DND-41 (cell line): ENCODE measurements around the gene SUPT3H.

Experiments
- ATAC-seq: fragments of 200-7000 bp; cut with Tn5 transposase; 3 replicates; pipeline ENCODE4 v1.9.1; 2021; ENCODE audit warnings: low read depth; ENCODE audit not compliant: insufficient read depth
- DNase-seq: peaks from one replicate; pipeline ENCODE4 v3.0.0-alpha.2; 2020
- H2AFZ ChIP-seq: 2 replicates; pipeline ENCODE4 v1.6.0; 2012; ENCODE audit warnings: low read depth, low read length
- H3K27ac ChIP-seq: 2 replicates; pipeline ENCODE4 v1.5.1; 2012; ENCODE audit warnings: low read length, inconsistent platforms
- H3K27me3 ChIP-seq: fragments of 200-600 bp; sonication (generic); 2 replicates; pipeline ENCODE4 v1.6.0; 2012; ENCODE audit warnings: low read length, mild to moderate bottlenecking, inconsistent platforms; ENCODE audit not compliant: insufficient read depth, poor library complexity
- H3K36me3 ChIP-seq: 2 replicates; pipeline ENCODE4 v1.5.1; 2012; ENCODE audit warnings: low read length, inconsistent platforms; ENCODE audit not compliant: insufficient read depth
- H3K4me1 ChIP-seq: 2 replicates; pipeline ENCODE4 v1.5.1; 2012; ENCODE audit warnings: mild to moderate bottlenecking, low read length; ENCODE audit not compliant: insufficient read depth
- H3K4me2 ChIP-seq: 2 replicates; pipeline ENCODE4 v1.6.0; 2012; ENCODE audit warnings: mild to moderate bottlenecking, moderate library complexity, low read length, inconsistent platforms; ENCODE audit not compliant: insufficient read depth
- H3K4me3 ChIP-seq, 2 experiments: fragments of 200-600 bp in 1 of 2; shearing (Covaris generic) in 1 of 2; 2 replicates each; pipeline ENCODE4 v1.5.1; 2012 to 2016; ENCODE audit warnings: inconsistent platforms in 2 of 2, low read length in 2 of 2, mild to moderate bottlenecking in 2 of 2, low read depth in 1 of 2, moderate library complexity in 1 of 2
- H3K79me2 ChIP-seq: 2 replicates; pipeline ENCODE4 v1.6.0; 2012; ENCODE audit warnings: low read length, inconsistent platforms; ENCODE audit not compliant: insufficient read depth
- H3K9ac ChIP-seq: 2 replicates; pipeline ENCODE4 v1.6.0; 2012; ENCODE audit warnings: low read depth, mild to moderate bottlenecking, inconsistent platforms, low read length, moderate library complexity
- H3K9me3 ChIP-seq: 2 replicates; pipeline ENCODE4 v1.5.1; 2012; ENCODE audit warnings: low read length, moderate library complexity, mild to moderate bottlenecking, inconsistent platforms; ENCODE audit not compliant: insufficient read depth, severe bottlenecking
- H4K20me1 ChIP-seq: 2 replicates; pipeline ENCODE4 v1.6.0; 2012; ENCODE audit warnings: low read length; ENCODE audit not compliant: insufficient read depth
- CTCF ChIP-seq: IDR thresholded peaks from 2 replicates; pipeline ENCODE4 v1.5.1; 2012; ENCODE audit warnings: borderline replicate concordance, low read length, moderate library complexity, mild to moderate bottlenecking; ENCODE audit not compliant: poor library complexity, severe bottlenecking; ENCODE audit errors: extremely low read depth
- EZH2 ChIP-seq: IDR thresholded peaks from 3 replicates; pipeline ENCODE4 v1.6.1; 2012; ENCODE audit warnings: borderline replicate concordance, low read depth, mild to moderate bottlenecking, moderate library complexity, low read length, inconsistent platforms; ENCODE audit not compliant: severe bottlenecking

Gene SUPT3H

GRCh38 chr6:45132658-45133294 is 245.0 kb downstream of the SUPT3H start:
- Histone ChIP-seq H3K79me2 (no peaks in the 10 kb centered on the region), H3K27ac (no peak overlapping the region), H3K4me1 (no peaks in the 10 kb centered on the region), H3K9me3 (peaks cover 8% of the 10 kb centered on the region), H3K27me3 (no peaks in the 10 kb centered on the region), H3K4me3 (no peak overlapping the region), H3K36me3 (no peaks in the 10 kb centered on the region), H4K20me1 (no peaks in the 10 kb centered on the region), H3K9ac (no peak overlapping the region), H3K4me2 (no peak overlapping the region), H2AFZ (no peak overlapping the region)
- ATAC-seq, result no peak
- DNase-seq, result no peak
- TF ChIP-seq CTCF, result no peak
- no peak for TF ChIP-seq EZH2

DNA sequence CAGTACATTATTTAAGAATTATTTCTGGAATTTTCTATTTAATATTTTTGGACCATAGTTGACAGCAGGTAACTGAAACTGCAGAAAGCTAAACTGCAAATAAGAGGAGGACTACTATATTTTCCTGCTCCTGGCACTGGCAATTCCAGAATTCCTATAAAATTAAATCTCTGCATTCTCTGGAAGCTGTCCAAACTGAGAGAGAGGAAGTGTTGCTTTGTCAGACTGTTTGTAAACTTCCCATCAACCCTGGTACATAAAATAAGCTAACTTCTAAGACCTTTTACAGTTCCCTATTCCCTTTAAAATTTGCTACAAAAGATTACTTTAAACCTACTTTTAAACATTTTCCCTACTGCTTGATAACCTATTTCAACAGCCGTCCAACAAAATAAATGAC is 245.7 kb downstream of the SUPT3H start:
- no peak for DNase-seq
- Histone ChIP-seq H3K79me2 (no peaks in the 10 kb centered on the region), H3K4me2 (no peak overlapping the region), H3K27me3 (no peaks in the 10 kb centered on the region), H3K4me1 (no peaks in the 10 kb centered on the region), H3K9ac (no peak overlapping the region), H3K36me3 (no peaks in the 10 kb centered on the region), H3K9me3 (peaks cover 6% of the 10 kb centered on the region), H4K20me1 (no peaks in the 10 kb centered on the region), H3K27ac (no peak overlapping the region), H3K4me3 (no peak overlapping the region), H2AFZ (no peak overlapping the region)
- ATAC-seq, result no peak
- no peak for TF ChIP-seq CTCF
- no peak for TF ChIP-seq EZH2

GRCh38 chr6:45129051-45129450 is 248.7 kb downstream of the SUPT3H start:
- H3K79me2 ChIP-seq, result no peaks in the 10 kb centered on the region
- H3K27me3 ChIP-seq, result no peaks in the 10 kb centered on the region
- no peaks in the 10 kb centered on the region for H4K20me1 ChIP-seq
- no peak overlapping the region for H2AFZ ChIP-seq
- no peaks in the 10 kb centered on the region for H3K4me1 ChIP-seq
- no peak overlapping the region for H3K4me2 ChIP-seq
- ATAC-seq (no peak), DNase-seq (no peak)
- no peak overlapping the region for H3K27ac ChIP-seq
- H3K9me3 ChIP-seq, result no peaks in the 10 kb centered on the region
- no peaks in the 10 kb centered on the region for H3K36me3 ChIP-seq
- H3K4me3 ChIP-seq, result no peak overlapping the region
- no peak overlapping the region for H3K9ac ChIP-seq
- no peak for TF ChIP-seq CTCF
- TF ChIP-seq EZH2, result no peak
